ENCODE data around the gene SUPT16H.

Gene SUPT16H

GRCh38 chr14:21302013-21302835, 81.6 kb downstream of the SUPT16H start:
- TF ChIP-seq, protein P1, sequence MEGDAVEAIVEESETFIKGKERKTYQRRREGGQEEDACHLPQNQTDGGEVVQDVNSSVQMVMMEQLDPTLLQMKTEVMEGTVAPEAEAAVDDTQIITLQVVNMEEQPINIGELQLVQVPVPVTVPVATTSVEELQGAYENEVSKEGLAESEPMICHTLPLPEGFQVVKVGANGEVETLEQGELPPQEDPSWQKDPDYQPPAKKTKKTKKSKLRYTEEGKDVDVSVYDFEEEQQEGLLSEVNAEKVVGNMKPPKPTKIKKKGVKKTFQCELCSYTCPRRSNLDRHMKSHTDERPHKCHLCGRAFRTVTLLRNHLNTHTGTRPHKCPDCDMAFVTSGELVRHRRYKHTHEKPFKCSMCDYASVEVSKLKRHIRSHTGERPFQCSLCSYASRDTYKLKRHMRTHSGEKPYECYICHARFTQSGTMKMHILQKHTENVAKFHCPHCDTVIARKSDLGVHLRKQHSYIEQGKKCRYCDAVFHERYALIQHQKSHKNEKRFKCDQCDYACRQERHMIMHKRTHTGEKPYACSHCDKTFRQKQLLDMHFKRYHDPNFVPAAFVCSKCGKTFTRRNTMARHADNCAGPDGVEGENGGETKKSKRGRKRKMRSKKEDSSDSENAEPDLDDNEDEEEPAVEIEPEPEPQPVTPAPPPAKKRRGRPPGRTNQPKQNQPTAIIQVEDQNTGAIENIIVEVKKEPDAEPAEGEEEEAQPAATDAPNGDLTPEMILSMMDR (IDR thresholded peaks at IDR 0.05; ENCODE audit: insufficient read depth, missing control alignments): no peak
- no peak for FAIRE-seq
- DNase-seq (ENCODE audit: insufficient read length, low spot score): no peak
